Prostate gland (tissue), 2 donors: Measurements from ENCODE around the gene HIF1AN. TPM values are rescaled to one million over a fixed set of nuclear protein-coding genes. Genes with fewer than 3 reads are reported as not detected.

ENCODE experiments used
- DNase-seq: peaks from one replicate; pipeline ENCODE4 v3.0.0-alpha.2; 2019; ENCODE audit warnings: low spot score
- H3K27ac ChIP-seq, 2 donors: fragments of 200-600 bp; sonication (generic); 2 replicates each; pipeline ENCODE4 v1.5.1; 2017 to 2019
- H3K27me3 ChIP-seq: fragments of 200-600 bp; sonication (generic); replicated peaks from 2 replicates; pipeline ENCODE4 v1.5.1; 2019; ENCODE audit not compliant: insufficient read depth
- H3K36me3 ChIP-seq, 2 donors: fragments of 200-600 bp; sonication (generic); 1 replicate in 1 of 2; 2 replicates in 1 of 2; pipeline versions ENCODE4 v1.5.1 to v1.8.1; 2017 to 2019
- H3K4me1 ChIP-seq: fragments of 200-600 bp; sonication (generic); replicated peaks from 2 replicates; pipeline ENCODE4 v1.5.1; 2019
- H3K4me3 ChIP-seq, 2 donors: fragments of 200-600 bp; sonication (generic); 2 replicates each; pipeline ENCODE4 v1.5.1; 2017 to 2019
- H3K9me3 ChIP-seq: fragments of 200-600 bp; sonication (generic); 2 replicates; pipeline ENCODE4 v1.5.1; 2017
- CTCF ChIP-seq, 4 experiments: fragments of 200-600 bp in 2 of 4; fragments of 450-650 bp in 2 of 4; sonication (generic) in 2 of 4; IDR thresholded peaks; 1 replicate in 3 of 4; 2 replicates in 1 of 4; pipeline ENCODE4 v1.5.1; 2016 to 2019; ENCODE audit warnings: antibody characterized with exemption in 4 of 4, mild to moderate bottlenecking in 2 of 4, moderate library complexity in 2 of 4
- POLR2A ChIP-seq: fragments of 450-650 bp; IDR thresholded peaks from one replicate; pipeline ENCODE4 v1.6.1; 2016; ENCODE audit warnings: antibody characterized with exemption, mild to moderate bottlenecking
- POLR2AphosphoS5 ChIP-seq: sonication (generic); formaldehyde crosslinking; IDR thresholded peaks from one replicate; pipeline ENCODE4 v1.6.1; 2017; ENCODE audit warnings: antibody characterized with exemption
- WGBS: methylation state at CpG from one replicate; pipeline ENCODE4 v1.1.5; 2018; 5-methylcytosine and 5-hydroxymethylcytosine counted together
- intact Hi-C: fragments of 100-400 bp; cut with DNase I; formaldehyde crosslinking; loops from one replicate; pipeline ENCODE4 v1.14.2; 2022
- total RNA-seq, 2 donors: library from RNA; depleted of rRNA; stranded (reverse); fragments of >200 nt; gene quantifications; one replicate each; pipeline ENCODE4 v1.1.0, GENCODE V29; 2016

Gene HIF1AN
- total RNA-seq, 2 donors from 2014 or later: 10.8 to 30.2 TPM

- no peak overlapping the region for H3K4me3 ChIP-seq
- peaks cover 6 to 7% of the 10 kb centered on the region in 2 donors for H3K36me3 ChIP-seq
- no peaks in the 10 kb centered on the region for H3K27me3 ChIP-seq
- no peaks in the 10 kb centered on the region for H3K4me1 ChIP-seq
- no peak for TF ChIP-seq POLR2A
- no peak for TF ChIP-seq CTCF (IDR thresholded peaks at IDR 0.05)
- TF ChIP-seq POLR2AphosphoS5: no peak
- H3K27ac ChIP-seq: no peak overlapping the region
- 96% methylated on average over 4 of the region's 4 CpGs for WGBS
- no peaks in the 10 kb centered on the region for H3K9me3 ChIP-seq
- DNase-seq: no peak
- intact Hi-C loops: no loop called here
These were observed 37.7 kb upstream of the HIF1AN start for GRCh38 chr10:100498059-100498458.

- Histone ChIP-seq H3K9me3 (no peaks in the 10 kb centered on the region), H3K27ac (no peak overlapping the region), H3K27me3 (no peaks in the 10 kb centered on the region), H3K36me3 (peaks cover 2 to 6% of the 10 kb centered on the region in 2 donors), H3K4me3 (no peak overlapping the region), H3K4me1 (no peaks in the 10 kb centered on the region)
- intact Hi-C loops: no loop called here
- TF ChIP-seq CTCF (IDR thresholded peaks at IDR 0.05): no peak
- no peak for TF ChIP-seq POLR2A
- no peak for TF ChIP-seq POLR2AphosphoS5
- DNase-seq: no peak
These were observed 34.3 kb upstream of the HIF1AN start for GRCh38 chr10:100501423-100501822.

GRCh38 chr10:100502926-100503494 lies 32.7 kb upstream of the HIF1AN start:
- no peaks in the 10 kb centered on the region for H3K9me3 ChIP-seq
- intact Hi-C loops: no loop called here
- H3K36me3 ChIP-seq: peaks cover 0 to 6% of the 10 kb centered on the region in 2 donors
- TF ChIP-seq CTCF (IDR thresholded peaks at IDR 0.05) (no peak), POLR2A (no peak), POLR2AphosphoS5 (no peak)
- no peak overlapping the region for H3K4me3 ChIP-seq
- H3K27me3 ChIP-seq: no peaks in the 10 kb centered on the region
- H3K4me1 ChIP-seq: no peaks in the 10 kb centered on the region
- no peak overlapping the region for H3K27ac ChIP-seq
- WGBS: 88% methylated on average over 1 of the region's 1 CpG
- DNase-seq: no peak

- Histone ChIP-seq H3K36me3 (peaks cover 0 to 6% of the 10 kb centered on the region in 2 donors), H3K27me3 (no peaks in the 10 kb centered on the region), H3K9me3 (no peaks in the 10 kb centered on the region), H3K4me3 (no peak overlapping the region), H3K4me1 (no peaks in the 10 kb centered on the region), H3K27ac (no peak overlapping the region)
- intact Hi-C loops: no loop called here
- TF ChIP-seq CTCF (IDR thresholded peaks at IDR 0.05) (no peak), POLR2AphosphoS5 (no peak)
- no peak for DNase-seq
- WGBS: 55% methylated on average over 5 of the region's 5 CpGs
These were observed 31.6 kb upstream of the HIF1AN start for GRCh38 chr10:100504096-100504495.

GRCh38 chr10:100505164-100505563 lies 30.6 kb upstream of the HIF1AN start:
- Histone ChIP-seq H3K4me1 (no peaks in the 10 kb centered on the region), H3K4me3 (no peak overlapping the region), H3K27me3 (no peaks in the 10 kb centered on the region), H3K27ac (no peak overlapping the region), H3K36me3 (peaks cover 0 to 6% of the 10 kb centered on the region in 2 donors), H3K9me3 (no peaks in the 10 kb centered on the region)
- intact Hi-C loops: no loop called here
- 94% methylated on average over 2 of the region's 2 CpGs for WGBS
- no peak for TF ChIP-seq CTCF (IDR thresholded peaks at IDR 0.05)
- TF ChIP-seq POLR2A: no peak
- TF ChIP-seq POLR2AphosphoS5: no peak
- DNase-seq: no peak
